NCI-H345 treated with DMSO at 0.1 percent for 48 hours (cell line): ENCODE data around the gene MT1H.
A peak's percentile ranks its signal among the peaks of the same experiment; 100 is the strongest.
"Not testable (repeated sequence)": the region's sequence is repeated elsewhere in the genome, so short reads cannot be mapped to it uniquely, and the experiment has no call there.

ENCODE experiments used
- DNase-seq: peaks from one replicate; lab custom pipeline; 2025; ENCODE audit not compliant: unreplicated experiment; lab: John Stamatoyannopoulos, UW

The MT1H gene

GRCh38 chr16:56664506-56664905 is 5.1 kb upstream of the MT1H start:
- no peak for DNase-seq

DNA sequence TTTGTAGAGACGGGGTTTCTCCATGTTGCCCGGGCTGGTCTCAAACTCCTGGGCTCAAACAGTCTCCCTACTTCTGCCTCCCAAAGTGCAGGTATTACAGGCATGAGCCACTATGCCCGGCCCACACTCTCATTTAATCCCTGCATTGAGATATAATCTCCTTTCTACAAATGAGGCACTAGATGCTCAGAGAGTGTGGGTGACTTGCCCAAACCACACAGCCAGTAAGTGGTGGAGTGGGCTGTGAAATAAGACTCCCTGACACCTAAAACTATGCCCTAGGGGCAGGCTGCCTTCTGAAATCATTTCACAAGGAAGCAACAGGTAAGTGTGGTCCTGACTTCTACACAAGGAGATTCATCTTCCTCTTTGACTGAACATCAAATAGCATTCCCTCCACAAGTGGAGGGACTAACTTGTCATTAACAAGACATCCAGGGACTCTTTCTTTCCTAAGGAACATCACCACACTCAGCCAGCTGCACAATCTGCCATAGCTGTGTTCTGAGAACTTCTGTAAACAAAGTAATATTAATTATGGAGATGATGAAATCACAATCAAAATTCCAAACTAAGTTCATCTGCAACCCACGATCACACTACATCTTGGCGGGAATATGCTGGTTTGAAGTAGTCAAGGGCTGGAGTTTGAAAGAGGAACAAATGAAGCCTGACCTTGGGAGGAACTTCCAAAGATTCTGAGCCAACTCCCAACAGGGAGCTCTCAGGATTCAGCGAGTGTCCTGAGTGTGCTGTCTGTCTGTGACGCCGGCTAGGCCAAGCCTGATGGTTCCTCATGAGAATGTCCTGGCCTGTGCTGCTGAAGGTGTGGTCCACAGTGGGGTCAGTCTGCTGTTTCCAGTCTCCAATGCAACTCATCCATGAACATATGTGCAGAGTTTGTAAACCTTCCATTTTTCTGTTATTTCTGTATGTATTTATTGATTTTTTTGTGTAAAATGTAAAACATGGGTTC is 4.0 kb upstream of the MT1H start:
- DNase-seq = not testable (repeated sequence)

DNA sequence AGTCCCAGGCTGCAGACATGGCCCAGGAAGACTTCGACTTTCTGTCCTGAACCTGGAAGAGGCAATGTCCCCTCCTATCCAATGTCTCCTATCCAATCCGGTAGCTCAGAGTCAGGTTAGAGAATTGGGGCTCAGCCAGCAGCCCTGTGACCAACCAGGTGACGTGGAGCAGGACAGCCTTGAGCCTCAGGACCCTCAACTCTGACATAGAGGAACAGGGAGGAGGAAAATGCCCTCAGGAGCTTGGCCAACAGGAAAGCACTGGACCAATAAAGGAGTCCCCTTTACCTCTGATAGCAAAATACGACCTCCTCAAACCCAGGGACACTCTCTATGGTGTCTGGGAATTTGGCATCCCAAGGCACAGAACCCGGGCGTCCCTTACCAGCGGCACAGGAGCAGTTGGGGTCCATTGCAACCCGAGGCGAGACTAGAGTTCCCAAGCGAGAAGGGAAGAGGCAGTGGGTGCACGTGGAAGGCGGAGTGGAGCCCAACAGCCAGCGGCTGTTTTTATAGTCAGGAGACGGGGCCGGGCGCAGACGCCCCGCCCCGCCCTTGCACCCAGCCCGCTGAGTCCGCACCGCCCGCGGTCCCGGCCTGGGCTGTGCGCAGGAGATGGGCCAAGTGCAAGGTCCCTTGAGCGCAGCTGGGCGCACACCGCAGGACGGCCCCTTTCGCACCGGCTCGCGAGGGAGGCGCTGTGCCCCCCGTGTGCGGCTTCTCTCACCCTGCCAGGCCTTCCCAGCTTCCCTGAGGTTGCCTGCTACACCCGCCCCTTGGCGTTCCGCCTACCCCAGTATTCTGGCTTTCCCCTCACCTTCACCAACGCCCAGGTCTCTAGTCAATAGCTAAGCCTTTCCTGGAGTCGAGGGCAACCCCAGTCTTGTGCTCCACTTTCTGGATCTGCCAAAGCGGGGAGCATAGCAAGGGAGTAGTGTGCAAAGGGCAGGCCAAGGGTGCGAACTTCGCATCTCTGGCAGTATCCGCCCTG is 1.7 kb upstream of the MT1H start, which contains the start of gene MT1G:
MT1G (minus strand) TSS at position 485 of the 991 bp plus-strand sequence; CDS start at position 413, 72 bp downstream.
- no peak for DNase-seq

DNA sequence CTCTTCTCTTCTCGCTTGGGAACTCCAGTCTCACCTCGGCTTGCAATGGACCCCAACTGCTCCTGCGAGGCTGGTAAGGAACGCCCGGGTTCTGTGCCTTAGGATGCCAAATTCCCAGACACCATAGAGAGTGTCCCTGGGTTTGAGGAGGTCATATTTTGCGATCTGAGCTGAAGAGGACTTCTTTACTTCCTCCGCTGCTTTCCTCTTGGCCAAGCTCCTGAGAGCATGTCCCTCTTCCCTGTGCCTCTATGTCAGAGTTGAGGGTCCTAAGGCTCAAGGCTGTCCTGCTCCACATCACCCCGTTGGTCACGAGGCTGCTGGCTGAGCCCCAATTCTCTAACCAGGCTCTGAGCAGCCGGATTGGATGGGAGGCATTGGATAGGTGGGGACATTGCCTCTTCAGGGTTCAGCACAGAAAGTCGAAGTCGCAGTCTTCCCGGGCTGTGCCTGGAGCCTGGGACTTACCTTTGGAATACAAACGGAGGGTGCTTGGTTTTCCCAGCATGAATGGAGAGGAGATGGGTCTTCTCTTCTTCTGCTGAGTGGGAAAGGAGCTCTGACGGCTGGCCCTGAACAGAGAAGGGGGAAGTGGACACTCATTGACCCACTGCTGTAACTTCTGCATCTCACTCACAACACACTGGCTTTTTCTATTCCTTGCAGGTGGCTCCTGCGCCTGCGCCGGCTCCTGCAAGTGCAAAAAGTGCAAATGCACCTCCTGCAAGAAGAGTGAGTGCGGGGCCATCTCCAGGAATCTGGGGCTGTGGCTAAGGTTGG is 416 bp downstream of the MT1H start:
- DNase-seq = no peak

DNA sequence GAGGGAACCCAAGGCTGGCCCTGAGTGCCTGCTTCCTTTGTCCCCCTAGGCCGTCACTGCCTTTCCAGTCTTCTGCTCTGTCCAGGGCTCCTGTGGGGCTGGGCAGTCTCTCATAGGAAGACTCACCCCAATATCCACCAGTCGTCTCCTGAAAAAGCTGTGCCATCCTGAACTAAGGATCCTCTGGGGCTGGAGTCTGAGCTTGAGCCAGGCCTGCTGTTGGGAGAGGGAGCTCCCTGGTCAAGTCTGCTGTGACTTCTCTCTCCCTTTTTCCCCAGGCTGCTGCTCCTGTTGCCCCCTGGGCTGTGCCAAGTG is 963 bp downstream of the MT1H start:
- DNase-seq = no peak

DNA sequence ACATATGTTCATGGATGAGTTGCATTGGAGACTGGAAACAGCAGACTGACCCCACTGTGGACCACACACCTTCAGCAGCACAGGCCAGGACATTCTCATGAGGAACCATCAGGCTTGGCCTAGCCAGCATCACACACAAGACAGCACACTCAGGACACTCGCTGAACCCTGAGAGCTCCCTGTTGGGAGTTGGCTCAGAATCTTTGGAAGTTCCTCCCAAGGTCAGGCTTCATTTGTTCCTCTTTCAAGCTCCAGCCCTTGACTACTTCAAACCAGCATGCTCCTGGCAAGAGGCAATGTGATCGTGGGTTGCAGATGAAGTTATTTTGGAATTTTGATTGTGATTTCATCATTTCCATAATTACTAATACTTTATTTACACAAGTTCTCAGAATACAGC is 2.1 kb downstream of the MT1H start:
- not testable (repeated sequence) for DNase-seq

GRCh38 chr16:56672171-56672570 is 2.6 kb downstream of the MT1H start:
- not testable (repeated sequence) for DNase-seq

DNA sequence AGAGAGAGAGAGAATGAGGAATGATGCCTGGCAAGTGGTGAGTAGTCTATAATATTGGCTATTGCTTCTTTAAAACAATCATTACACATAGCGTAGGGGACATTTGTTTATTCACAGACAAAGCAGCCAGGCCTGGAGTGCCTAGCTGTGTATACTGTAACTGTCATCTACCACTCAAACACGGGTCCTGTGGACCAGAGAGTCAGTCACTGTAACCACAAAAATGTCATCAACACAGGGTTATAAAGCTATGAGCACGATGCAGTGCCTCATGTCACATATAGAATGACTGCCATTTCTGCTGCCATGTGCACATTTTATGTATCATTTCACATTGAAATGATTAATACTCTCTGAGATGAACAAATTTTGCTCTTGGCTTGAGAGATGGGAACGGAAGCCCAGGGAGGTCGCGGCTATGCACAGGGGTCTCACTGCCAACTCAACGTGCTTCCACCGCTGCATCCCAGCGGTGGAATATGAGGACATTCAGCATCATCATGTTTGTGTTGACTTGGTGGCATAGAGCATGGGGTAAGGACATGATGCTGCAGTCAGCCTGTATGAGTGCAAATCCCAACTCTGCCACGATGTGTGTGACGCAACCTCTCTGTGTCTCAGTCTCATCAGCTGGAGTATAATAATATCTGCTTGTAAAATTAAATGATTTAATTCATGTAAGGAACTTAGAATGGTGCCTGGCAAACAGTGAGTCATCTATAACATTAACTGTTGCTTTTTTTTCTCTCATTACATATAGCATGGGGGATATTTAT is 3.3 kb downstream of the MT1H start:
- DNase-seq = no peak

- DNase-seq = no peak
Observed at GRCh38 chr16:56673921-56674320, 4.3 kb downstream of the MT1H start.

DNA sequence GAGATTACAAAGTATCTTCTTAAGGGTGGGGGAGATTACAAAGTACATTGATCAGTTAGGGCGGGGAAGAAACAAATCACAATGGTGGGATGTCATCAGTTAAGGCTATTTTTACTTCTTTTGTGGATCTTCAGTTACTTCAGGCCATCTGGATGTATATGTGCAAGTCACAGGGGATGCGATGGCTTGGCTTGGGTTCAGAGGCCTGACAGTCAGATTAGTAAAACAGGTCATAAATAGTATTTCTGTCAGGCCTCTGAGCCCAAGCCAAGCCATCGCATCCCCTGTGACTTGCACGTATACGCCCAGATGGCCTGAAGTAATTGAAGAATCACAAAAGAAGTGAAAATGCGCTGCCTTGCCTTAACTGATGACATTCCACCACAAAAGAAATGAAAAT is 5.0 kb downstream of the MT1H start:
- DNase-seq = not testable (repeated sequence)

DNA sequence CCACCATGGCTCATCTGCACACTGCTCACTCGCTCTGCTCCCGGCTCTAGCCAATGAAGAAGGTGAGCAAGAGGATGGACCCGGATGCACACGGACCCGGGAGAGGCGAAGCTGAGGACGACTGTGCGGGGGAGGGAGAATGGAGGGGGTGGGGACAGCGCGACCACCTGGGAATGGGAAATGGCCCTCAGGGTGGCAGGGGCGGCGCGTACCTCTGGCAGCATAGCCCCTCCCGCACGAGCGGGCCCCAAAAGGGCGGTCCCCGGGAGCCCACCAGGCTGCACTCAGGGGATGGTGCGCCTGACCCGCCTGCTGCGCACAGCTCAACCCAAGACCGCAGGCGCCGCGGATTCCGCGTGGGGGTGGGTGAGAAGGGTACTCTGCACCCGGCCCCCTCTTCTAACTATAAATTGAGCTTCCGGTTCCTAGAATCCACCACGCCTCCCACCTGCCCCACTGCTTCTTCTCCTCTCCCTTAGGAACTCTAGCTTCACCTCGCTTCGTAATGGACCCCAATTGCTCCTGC is 6.1 kb downstream of the MT1H start:
- no peak for DNase-seq

DNA sequence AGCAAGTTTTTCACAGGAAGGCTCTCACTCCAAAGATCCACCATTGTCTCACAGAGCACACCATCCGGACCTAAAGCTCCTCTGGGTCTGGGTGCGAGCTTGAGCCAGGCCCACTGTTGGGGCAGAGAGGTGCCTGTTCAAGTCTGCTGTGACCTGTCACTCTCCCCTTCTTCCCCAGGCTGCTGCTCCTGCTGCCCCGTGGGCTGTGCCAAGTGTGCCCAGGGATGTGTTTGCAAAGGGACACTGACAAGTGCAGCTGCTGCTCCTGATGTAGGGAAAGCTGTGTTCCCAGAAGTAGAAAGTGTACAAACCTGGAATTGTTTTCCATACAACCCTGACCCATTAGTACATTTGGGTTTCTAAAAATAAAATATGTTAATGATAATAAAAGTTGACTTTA is 7.9 kb downstream of the MT1H start:
- no peak for DNase-seq

DNA sequence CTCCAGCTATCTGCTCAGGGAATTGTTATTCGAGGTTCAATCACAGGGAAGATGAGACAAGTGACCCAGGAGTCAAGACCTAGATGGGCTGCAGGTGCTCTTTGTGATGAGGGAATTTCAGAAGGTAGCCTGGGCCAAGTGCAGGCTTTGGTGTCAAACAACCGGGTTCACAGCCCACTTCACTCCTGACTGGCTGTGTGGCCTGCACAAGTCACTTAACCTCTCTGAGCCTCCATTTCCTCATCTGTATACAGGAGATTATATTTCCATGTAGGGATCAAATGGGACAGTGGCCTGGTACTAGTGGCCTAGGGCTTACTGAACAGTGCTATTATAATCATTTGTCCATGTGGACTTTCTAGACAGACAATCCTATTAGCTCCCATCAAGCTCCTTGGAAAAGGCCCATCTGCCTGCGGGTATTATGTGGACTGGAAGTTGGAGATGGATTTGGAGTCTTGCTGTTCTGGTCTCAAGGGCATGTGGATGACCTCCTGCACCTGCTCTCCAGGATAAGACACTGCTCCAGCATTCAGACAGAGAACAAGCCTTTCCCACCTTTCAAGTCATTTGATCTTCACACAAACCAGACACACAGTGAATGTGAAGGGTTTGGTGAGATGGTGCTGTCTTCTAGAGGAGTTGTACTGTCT is 9.6 kb downstream of the MT1H start:
- no peak for DNase-seq

DNA sequence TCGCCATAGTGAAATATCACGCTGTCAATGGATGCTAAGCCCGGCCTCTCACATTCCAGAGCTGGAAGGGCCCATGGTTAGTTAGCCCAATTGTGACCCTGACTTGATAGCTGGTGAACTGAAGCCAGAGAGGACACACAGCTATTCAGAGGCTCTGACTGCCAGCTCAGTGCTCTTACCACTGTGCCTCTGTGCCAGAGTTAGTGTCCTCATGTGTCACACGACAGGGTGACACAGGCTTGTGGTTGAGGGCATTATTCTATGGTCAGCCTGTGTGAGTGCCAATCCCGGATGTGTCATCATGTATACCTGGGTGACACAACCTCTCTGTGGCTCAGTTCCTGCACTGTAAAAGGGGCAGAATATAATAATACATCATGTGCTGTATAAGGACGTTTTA is 10.2 kb downstream of the MT1H start:
- no peak for DNase-seq

DNA sequence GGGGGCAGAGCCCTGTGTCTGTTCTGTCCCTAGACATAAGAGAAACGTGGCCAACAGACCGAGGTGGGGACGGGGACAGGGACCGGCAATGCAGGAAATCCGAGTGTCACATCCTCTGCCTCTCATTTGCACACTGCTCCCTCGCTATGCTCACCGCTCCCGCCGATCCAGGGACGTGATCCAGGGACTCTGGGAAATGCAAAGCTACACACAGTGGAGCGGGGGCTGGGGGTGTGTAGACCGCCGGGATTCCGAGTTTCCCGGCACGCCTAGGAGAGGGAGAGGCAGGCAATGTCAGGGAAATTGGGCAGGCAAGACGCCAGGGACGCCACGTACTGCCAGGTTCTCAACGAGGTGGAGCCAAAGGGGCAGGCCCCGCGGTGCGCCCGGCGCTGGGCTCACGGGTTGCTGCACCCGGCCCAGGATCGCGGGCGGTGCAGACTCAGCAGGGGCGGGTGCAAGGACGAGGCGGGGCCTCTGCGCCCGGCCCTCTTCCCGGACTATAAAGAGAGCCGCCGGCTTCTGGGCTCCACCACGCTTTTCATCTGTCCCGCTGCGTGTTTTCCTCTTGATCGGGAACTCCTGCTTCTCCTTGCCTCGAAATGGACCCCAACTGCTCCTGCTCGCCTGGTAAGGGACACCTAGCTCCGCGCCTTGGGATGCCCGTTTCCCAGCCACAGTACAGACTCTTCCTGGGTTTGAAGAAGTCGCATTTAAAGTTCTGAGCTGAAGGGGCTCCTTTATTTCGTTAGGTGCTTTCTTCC is 12.5 kb downstream of the MT1H start, which contains the start of gene MT1X:
MT1X (plus strand) TSS at position 532 of the 764 bp plus-strand sequence; CDS start at position 603, 71 bp downstream.
- peak; percentile 66 for DNase-seq

DNA sequence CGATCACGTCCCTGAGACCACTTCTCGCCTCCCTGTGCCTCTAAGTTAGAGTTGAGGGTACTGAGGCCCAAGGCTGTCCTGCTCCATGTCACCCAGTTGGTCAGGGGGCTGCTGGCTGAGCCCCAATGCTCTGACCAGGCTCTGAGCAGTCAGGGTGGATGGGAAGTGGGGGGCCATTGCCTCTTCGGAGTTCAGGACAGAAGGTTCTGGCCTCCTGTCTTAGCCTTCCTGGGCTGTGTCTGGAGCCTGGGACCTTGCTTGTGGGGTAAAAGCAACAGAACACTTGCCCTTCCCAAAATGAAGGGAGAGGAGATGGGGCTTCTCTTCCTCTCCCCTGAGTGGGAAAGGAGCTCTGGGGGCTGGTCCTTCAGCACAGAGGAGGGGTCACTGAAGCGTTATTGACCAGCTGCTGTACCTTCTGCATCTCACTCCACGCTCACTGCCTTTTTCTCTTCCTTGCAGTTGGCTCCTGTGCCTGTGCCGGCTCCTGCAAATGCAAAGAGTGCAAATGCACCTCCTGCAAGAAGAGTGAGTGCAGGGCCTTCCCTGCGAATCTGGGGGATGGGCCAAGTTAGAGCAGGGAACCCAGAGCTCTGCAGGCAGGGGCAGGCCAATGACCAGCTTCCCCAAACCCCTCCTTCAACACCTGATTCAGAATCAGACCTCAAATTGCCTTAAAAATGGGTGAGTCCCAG is 13.2 kb downstream of the MT1H start:
- DNase-seq = no peak

GRCh38 chr16:56683424-56684172 is 14.0 kb downstream of the MT1H start:
- DNase-seq = no peak
